ENCODE measurements around the gene MSH6.
A peak's percentile ranks its signal among the peaks of the same experiment; 100 is the strongest.

MSH6 gene

DNA sequence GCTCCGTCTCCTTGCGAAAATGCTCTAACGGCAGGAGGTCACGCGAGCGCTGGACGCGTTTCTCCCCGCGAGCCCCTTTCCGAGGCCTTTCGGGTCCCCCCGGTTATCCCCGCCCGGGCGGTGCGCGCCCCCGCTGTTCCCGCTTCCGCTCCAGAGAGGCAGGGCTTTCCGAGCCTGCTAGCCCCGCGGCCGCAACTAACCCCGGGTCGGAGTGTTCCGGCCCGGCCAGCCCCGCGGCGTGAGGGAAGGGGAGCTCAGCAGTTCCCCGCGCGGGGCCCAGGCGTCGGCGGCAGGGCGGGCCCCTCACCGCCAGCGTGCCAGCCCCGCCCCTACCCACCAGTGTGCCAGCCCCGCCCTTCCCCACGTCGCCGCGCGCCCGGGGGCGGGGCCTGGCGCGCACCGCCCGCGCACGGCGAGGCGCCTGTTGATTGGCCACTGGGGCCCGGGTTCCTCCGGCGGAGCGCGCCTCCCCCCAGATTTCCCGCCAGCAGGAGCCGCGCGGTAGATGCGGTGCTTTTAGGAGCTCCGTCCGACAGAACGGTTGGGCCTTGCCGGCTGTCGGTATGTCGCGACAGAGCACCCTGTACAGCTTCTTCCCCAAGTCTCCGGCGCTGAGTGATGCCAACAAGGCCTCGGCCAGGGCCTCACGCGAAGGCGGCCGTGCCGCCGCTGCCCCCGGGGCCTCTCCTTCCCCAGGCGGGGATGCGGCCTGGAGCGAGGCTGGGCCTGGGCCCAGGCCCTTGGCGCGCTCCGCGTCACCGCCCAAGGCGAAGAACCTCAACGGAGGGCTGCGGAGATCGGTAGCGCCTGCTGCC is at the start of gene MSH6:
Gene MSH6 (plus strand): TSS at position 475 of the 815 bp plus-strand sequence. CDS start 89 bp downstream, at position 564.
- peak; percentile 78 to 80 for DNase-seq (ENCODE audit: low read depth in 2 of 2)

DNA sequence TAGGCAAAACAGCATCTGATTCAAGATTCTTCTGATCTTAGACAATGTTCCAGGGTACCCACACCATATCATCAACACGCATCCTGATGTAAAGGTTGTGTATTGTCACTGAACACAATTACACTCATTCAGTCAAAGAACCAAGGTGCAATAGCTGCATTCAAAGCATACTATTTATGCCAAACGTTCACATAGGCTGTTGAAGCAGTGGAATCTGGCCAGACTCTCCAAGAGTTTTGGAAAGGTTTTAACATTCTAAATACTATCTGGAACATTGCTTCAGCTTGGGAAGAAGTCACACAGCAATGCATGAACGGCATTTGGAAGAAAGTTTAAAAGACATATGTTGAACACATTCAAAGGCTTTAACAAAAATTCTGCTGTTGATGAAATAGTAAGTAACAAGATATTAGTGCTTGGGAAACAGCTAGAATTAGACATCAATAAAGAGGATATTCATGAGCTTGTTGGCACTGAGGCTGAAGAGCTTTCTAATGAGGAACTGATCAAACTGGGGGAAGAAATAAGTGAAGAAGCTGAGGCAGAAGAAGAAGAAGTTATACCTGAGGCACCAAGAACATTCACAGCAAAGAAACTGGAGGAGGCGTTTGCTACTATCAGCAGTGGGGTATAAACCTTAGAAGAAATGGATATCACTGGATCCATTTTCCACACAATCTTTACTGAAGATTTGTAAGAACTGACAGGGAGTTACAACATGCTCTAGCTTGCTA is 47.6 kb upstream of the MSH6 start:
- DNase-seq (ENCODE audit: low read depth in 2 of 2), result no peak

DNA sequence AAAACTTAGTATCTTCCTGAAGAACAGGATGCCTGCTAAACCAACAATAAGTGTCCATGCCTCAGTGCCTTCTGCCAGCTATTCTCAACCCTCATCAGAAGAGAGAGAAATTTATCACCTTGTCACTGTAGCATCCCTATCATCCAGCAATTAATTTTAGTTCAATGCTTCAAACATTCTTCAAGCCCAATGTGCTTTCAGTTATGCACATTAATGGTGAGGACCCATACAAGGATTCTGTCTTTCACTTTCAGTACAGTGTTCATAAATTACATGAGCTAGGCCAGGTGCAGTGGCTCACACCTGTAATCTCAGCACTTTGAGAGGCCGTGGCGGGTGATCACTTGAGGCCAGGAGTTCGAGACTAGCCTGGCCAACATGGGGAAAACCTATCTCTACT is 47.0 kb upstream of the MSH6 start:
- no peak for DNase-seq (ENCODE audit: low read depth in 2 of 2)

DNA sequence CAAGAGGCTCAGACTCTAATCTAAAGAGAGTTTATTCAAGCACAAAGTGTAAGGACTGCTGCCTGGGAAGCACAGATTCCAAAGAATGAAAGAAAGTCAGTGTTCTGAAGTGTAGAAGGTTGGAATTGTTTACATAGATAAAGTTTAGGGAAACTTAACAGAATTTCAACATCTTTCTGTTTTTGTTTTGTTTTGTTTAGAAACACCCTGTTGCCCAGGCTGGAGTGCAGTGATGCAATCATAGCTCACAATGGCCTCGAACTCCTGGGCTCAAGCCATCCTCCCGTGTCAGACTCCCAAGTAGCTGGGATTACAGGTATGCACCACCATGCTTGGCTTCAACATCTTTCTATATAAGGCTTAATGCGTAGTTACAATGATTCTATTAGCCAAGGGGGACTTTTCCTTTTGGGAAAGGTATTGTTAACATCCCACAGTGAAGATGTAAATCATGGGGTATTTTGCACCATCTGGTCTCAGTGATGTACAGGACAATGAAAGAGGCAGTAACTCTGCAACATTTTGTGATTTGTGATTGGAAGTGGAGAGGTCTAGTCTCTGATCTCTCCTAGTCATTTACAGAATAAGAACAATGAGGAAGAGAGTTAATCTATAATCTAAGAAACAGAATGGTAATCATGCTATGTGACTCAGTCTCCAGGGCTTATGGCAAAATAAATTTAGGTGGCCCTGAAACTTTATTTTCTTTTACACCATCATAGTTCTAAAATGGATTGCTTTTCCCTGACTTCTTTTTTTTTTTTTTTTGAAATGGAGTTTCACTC is 45.6 kb upstream of the MSH6 start:
- no peak for DNase-seq (ENCODE audit: low read depth in 2 of 2)

- DNase-seq (ENCODE audit: low read depth in 2 of 2), result no peak
These were observed 44.6 kb upstream of the MSH6 start for GRCh38 chr2:47738331-47738730.

GRCh38 chr2:47741101-47741500 is 41.8 kb upstream of the MSH6 start:
- DNase-seq (ENCODE audit: low read depth in 2 of 2), result no peak

GRCh38 chr2:47741637-47742036 is 41.3 kb upstream of the MSH6 start:
- no peak for DNase-seq (ENCODE audit: low read depth in 2 of 2)

DNA sequence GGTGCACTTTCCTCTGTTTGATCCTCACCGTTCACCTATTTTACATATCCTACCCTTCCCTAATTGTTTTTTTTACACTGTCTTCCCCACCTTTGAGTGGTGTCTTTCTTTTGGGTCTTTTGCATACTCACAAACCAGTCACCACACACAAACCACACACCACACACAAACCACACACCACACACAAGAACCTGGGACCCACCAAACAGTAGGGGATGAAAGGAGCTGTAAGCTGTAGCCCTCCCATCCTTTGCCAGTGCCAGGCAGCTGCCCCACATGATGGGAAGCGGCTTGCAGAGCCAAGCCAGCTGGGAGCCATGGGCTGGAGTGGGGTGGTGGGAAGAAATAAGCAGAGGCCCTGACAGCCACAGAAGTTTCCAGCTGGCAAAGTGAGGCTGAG is 38.9 kb upstream of the MSH6 start:
- no peak for DNase-seq (ENCODE audit: low read depth in 2 of 2)

DNA sequence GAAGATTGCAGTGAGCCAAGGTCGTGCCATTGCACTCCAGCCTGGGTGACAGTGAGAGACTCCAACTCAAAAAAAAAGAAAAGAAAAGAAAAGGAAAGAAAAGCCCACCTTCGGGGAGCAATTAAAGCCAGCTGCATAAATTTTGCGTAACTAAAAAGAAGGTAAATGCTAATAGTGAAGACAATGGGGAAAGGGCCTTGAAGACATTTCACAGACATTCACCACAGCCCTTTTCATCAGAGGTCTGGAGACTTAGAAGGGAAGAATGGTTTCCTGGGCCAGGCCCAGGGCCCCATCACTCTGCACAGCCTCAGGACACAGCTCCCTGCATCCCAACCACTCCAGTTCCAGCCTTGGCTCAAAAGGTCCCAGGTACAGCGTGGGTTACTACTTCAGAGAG is 35.1 kb upstream of the MSH6 start:
- no peak for DNase-seq (ENCODE audit: low read depth in 2 of 2)

GRCh38 chr2:47751856-47752414 is 31.0 kb upstream of the MSH6 start:
- DNase-seq (ENCODE audit: low read depth in 2 of 2), result no peak

DNA sequence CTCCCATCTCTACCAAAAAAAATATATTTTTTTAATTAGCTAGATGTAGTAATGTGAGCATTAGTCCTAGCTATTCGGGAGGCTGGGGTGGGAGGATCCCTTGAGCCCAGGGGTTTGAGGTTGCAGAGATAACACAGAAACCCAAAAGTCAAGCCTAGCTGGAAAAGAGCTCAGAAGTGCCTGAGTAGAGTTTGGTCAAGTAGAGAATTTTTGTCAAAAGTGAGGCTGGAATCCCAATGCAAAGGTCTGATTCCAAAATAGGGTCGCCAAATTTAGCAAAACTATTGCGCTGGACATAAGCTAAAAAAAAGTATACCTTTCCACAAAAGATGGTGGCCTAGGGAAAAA is 15.5 kb upstream of the MSH6 start:
- no peak for DNase-seq (ENCODE audit: low read depth in 2 of 2)

GRCh38 chr2:47767880-47768609 is 14.9 kb upstream of the MSH6 start:
- DNase-seq (ENCODE audit: low read depth in 2 of 2), result peak; percentile 51 to 66

DNA sequence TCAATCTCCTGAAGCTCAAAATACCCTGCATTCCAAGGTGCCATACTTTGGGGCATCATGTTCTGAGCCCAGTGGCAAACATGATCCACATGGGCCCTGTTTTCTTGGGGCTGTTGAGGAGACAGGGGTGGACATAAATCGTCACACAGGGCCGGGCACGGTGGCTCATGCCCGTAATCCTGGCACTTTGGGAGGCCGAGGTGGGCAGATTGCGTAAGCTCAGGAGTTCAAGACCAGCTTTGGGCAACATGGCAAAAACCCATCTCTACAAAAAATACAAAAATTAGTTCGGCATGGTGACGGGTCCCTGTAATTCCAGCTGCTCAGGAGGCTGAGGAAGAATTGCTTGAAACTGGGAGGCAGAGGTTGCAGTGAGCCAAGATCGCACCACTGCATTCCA is 13.6 kb upstream of the MSH6 start:
- DNase-seq (ENCODE audit: low read depth in 2 of 2), result no peak

DNA sequence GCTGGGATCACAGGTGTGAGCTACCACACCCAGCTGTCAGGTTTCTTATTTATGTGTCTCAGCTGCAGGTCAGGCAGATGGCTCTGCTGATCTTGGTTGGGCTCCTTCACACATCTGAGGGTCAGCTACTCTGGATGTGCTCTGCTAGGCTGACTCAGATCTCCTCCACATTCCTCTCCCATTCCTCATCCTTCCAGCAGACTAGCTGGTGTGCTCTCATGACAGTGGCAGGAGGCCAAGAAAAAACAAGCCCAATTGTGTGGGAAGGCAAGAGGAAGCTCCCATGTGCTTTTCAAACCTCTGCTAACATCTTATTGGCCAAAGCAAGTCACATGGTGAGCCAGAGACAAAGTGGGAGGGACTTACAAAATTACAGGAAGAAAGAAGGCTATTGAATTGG is 11.7 kb upstream of the MSH6 start:
- DNase-seq (ENCODE audit: low read depth in 2 of 2), result no peak

DNA sequence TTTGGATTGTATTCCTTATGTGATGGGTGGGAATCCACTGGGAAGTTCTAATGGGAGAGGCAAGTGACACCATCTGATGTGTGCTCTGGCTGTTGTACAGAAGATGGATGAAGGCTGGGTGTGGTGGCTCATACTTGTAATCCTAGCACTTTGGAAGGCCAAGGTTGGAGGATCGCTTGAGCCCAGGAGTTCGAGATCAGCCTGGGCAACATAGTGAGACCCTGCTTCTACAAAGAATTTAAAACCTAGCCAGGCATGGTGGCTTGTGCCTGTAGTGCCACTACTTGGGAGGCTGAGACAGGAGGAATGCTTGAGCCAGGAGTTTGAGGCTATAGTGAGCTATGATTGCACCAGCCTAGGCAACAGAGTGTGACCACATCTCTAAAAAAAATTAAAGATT is 10.6 kb upstream of the MSH6 start:
- no peak for DNase-seq (ENCODE audit: low read depth in 2 of 2)

GRCh38 chr2:47774567-47774966 is 8.4 kb upstream of the MSH6 start:
- DNase-seq (ENCODE audit: low read depth in 2 of 2), result no peak

DNA sequence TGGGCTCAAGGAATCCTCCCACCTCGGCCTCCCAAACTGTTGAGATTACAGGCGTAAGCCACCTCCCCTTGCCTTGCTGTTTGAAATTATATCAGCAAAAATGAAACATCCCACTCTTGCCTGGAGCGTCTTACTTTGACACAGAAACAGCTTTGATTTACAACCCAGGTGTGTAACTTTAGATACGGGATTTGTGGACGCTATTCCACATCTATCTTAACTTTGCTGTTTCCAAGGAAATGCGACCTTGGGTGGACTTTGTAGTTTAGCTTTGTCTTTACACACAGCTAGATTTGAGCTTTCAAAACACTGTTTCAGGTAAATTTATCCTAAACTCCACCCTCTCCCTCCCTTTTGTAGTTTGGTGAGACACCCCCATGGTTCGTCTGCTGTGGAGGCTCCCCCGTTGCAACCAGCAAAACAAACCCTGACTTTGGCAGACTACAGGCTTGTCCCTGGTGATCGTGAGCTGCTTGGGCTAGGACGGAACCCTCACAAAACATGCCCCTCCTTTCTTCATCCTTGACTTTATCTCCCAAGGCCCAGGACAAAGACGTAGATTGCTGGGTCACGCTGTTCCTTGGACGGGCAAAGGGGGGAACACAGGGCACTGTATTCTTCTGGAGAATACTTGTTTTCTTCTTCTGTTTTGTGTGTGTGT is 5.5 kb upstream of the MSH6 start:
- DNase-seq (ENCODE audit: low read depth in 2 of 2), result no peak

- DNase-seq (ENCODE audit: low read depth in 2 of 2), result no peak
These were observed 4.1 kb upstream of the MSH6 start for GRCh38 chr2:47778698-47779425.

- DNase-seq (ENCODE audit: low read depth in 2 of 2), result no peak
These were observed 3.5 kb upstream of the MSH6 start for GRCh38 chr2:47779426-47779790.

DNA sequence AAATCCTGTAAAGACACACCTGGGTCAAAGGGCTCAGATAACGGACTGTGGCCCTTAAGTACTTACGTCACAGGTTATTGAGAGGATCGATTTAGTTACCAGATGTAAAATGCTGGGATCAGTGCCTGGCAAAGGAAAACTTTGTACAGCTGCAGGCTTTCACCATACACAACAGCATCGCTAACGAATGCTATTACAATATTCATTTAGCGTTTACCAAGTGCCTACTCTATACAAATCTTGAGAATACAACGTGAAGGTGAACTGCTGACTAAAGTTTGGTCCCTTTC is 619 bp upstream of the MSH6 start:
- DNase-seq (ENCODE audit: low read depth in 2 of 2), result no peak

Data from stimulated activated CD4-positive, alpha-beta T cell treated with anti-CD3 and anti-CD28 coated beads, Interleukin-12 subunit alpha, Interleukin-12 subunit beta, amount 100 ng/mL, for 24 hours (primary cell).